ENCODE data around the gene TBC1D5.
"Not testable (repeated sequence)": the region's sequence is repeated elsewhere in the genome, so short reads cannot be mapped to it uniquely, and the experiment has no call there.

The TBC1D5 gene

DNA sequence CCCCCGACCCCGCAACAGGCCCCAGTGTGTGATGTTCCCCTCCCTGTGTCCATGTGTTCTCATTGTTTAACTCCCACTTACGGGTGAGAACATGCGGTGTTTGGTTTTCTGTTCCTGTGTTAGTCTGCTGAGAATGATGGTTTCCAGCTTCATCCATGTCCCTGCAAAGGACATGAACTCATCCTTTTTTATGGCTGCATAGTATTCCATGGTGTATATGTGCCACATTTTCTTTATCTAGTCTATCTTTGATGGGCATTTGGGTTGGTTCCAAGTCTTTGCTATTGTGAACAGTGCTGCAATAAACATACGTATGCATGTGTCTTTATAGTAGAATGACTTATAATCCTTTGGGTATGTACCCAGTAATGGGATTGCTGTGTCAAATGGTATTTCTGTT lies 349.9 kb downstream of the TBC1D5 start:
- not testable (repeated sequence) for DNase-seq

DNA sequence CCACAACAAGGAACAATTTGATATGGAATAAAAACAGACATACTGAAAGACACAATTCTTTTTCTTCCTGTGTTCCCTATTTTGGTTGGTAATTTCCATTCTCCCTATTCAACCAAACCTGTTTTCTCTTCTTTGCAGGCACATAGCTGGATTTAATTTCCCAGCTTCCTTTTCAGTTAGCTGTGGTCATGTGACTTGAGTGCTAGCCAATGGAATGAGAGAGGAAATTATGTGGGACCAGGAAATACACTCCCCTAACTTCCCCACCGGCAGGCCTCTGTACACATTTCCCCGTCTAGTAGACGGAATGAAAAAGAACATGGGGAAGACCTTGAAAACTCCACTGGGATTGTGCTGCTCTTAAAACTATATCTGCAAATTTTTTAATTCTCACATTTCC lies 351.6 kb downstream of the TBC1D5 start:
- DNase-seq = no peak

DNA sequence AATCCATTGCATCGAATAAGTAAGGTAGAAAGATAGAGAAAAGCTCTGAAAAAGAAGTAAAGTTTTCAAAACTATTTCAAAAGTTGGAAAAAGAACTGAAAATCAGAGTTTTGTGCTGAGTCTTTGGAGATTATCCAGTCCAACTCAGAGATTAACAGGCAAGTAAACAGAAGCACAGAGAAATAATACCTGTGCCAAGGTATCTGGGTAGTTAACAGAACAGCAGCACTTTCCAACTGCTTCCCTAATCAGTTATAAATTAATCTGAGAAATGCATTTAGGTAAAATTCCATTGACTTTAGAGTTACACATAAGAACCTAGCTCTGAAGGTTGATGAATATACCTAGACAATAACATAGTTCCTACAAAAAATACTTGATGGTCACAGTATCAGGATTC lies 355.3 kb downstream of the TBC1D5 start:
- DNase-seq = no peak

- DNase-seq = no peak
Measured at GRCh38 chr3:17386432-17386831, 356.0 kb downstream of the TBC1D5 start.

- no peak for DNase-seq
Measured at GRCh38 chr3:17384567-17385296, 357.7 kb downstream of the TBC1D5 start.

DNA sequence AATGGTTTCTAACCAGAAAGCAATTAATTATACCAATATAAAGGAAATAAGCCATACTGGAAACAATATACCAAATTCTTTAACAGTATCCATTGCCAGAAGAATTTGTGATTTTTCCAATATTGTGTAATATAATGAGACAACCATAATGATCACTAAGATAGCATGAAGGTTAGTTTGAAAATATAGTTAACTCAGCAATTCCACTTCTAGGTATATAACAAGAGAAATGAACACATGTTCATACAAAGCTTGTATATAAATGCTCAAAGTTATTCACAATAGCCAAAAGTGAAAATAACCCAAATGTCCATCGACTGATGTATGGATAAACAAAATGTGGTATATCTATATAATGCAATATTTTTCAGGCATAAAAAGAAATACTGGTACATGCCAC lies 369.1 kb downstream of the TBC1D5 start:
- no peak for DNase-seq

DNA sequence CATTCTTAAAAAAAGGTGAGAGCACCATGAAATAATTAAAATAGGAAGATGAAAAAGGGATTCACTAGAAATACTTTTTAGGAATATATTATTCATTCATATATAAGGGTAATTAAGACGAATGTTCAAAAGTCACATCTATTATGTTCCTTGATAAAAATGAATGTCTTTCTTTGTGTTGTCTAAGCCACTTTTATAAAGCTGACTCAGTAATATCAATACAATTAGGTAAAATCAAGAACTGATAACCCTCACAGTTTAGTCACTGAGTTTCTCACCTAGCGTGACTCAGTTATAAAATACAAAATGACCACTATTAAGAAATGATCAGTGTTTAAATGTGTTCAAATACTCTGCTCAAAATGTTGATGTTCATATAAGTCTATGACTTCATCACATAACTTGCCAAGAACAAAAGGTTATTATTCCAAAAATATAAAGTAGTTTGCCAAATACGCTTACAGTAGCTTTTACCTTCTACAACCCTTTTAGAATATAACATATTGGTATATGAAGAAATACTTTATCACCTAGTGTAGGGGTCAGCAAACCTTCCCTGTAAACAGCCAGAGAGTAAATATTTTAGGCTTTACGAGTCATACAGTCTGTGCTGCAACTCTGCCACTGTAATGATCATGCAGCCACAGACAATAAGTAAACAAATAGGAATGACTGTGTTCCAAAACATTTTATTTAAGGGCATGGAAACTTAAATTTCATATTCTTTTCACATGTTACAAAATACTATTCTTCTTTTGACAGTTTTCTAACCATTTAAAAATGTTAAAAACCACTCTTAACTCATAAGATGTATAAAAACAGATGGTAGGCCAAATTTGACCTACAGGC lies 369.8 kb downstream of the TBC1D5 start:
- DNase-seq = no peak

DNA sequence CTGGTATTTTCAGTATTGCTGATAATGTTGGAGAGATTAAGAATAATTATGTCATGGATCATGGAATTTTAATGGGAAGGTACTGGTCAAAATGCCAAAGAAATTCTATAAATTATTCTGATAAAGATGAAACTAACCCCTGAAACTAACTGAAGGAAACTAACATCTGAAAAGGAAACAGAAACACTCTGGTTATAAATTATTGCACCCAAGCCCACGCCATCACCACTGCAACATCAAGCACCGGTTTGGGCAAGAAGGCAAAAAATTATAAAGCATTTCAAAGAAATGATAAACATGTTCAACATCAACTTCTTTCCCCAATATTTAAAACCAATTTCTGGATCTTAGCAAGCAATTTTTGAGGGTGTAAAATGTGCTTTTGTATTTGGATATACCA lies 372.5 kb downstream of the TBC1D5 start:
- no peak for DNase-seq

- DNase-seq = no peak
Measured at GRCh38 chr3:17367171-17367570, 375.3 kb downstream of the TBC1D5 start.

DNA sequence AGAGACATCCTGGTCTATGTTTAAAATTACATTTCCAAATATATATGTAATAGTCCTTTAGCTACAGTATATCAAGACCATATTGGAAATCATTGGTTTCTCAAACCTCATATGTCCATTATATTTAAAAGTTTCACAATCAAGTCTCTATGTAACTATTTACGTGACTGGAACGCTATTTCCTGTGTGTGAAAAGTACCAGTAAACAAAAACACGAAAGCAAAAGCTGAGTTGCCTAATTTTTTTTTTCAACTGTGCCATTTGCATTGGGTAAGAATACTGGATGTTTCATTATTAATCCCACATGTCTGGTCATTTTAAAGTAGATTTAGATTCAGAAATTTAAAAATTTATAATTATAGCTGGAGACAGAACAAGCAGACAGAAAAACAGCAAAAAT lies 381.4 kb downstream of the TBC1D5 start:
- DNase-seq = no peak

GRCh38 chr3:17359911-17360310 lies 382.5 kb downstream of the TBC1D5 start:
- no peak for DNase-seq

GRCh38 chr3:17357035-17357710 lies 385.3 kb downstream of the TBC1D5 start:
- no peak for DNase-seq

- DNase-seq = no peak
Measured at GRCh38 chr3:17356585-17356984, 385.8 kb downstream of the TBC1D5 start.

DNA sequence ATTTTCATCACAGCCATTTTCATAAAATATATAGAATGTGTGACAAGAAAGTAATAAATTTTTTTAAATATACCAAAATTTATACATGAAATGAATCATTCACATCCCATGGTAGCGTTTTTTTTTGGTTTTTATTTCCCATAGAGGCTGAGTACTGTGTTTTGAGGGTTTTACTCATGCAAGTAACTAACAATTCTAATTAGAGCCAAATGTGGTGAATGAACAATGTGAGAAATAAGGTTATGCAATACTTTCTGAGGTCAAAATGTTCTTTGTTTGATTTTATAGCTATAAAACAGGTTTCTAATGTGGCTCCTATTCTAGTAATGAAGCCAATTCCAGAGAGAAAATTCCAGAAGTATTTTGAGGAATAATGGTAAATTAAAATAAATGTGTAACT lies 386.8 kb downstream of the TBC1D5 start:
- no peak for DNase-seq

DNA sequence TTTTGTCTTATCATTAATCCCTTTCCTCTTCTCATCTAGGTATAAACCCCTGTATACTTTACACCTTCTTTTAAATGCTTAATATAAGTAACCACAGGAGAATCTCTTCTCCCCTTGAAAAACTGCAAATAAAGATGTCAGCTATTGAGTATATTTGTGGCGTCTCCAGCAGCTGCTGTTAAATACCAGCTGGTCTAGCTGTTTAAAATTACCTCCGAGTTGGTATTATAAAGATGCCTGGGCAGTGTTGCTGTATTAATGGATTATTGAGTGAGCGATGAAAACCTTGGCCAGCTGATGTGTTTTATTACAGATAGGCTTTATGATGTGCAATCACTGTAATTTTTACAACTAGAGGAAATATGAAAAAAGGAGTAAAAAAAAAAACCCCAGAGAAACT lies 388.1 kb downstream of the TBC1D5 start:
- no peak for DNase-seq

DNA sequence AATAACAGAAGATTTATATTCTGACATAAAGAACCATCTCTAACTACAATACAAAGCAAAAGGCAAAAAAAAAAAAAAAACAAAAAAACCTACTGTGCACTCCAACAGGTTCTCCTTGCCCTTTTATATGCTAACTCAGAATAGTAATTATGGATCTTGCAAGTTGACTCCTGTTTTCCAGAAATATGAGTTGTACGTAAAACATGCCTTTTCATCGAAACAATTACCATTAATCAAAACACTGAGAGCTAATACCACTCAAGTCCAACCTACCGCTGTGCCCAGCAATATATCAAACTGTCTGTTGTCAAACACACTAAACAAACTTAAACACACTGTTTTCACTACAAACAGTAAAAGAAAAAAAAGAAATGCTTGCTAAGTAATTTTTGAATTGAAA lies 389.8 kb downstream of the TBC1D5 start:
- DNase-seq = no peak

GRCh38 chr3:17351193-17351592 lies 391.2 kb downstream of the TBC1D5 start:
- not testable (repeated sequence) for DNase-seq

DNA sequence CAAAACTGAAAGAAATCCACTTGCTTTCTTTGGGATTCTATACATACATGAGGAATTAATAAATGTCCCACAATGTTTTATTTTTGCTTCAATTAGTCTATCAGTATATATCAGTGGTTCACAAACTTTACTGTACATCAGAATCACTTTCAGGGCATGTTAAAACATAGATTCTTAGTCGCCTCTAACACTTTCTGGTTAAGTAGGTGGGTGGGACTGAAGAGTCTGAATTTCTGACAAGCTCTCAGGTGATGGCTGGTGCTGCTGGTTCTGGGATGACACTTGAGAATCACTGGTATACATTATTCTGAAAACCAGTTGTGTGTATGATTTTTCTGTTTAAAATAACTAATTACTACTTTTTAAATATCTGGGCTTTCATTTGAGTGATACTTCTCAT lies 393.3 kb downstream of the TBC1D5 start:
- DNase-seq = no peak

DNA sequence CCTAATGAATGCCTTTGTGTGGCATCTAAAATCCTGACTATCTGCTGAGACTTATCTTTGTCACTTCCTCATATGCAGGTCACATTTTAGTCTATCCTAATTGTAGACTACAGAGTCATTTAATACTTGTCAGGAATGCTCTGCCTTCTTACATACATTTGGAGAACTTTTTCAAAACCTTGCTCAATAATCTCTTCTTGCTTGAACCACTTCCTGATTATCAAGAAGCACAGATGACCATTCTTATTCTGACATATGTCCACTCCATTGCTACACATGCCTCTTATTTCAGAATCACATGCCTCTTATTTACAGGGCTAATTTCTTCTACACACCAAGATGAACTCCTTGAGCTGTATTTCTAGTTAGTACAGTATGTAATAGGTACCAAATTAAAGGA lies 400.3 kb downstream of the TBC1D5 start:
- no peak for DNase-seq

GRCh38 chr3:17340693-17341092 lies 401.7 kb downstream of the TBC1D5 start:
- no peak for DNase-seq

GRCh38 chr3:17340261-17340660 lies 402.2 kb downstream of the TBC1D5 start:
- DNase-seq = no peak

DNA sequence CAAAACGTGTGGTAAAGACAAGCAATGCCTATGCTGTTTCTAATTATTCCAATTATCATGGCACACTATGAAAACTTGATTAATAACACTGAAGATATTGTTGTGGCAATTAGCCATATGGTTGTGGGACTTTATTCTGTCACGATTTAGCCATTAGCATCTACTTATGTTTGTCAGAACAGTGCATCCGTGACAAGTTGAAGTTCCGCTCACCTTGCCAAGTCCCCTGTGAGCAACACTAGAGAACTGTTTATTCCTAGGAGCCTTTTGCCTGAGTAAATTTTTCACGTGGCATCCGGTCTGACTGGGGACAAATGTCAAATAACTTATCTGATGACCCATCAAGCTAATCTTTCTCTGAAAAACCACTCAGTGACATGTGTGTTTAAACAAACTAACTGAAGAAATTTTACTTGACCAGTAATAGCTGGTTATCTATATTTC lies 403.3 kb downstream of the TBC1D5 start:
- no peak for DNase-seq

GRCh38 chr3:17336291-17336690 lies 406.1 kb downstream of the TBC1D5 start:
- no peak for DNase-seq

DNA sequence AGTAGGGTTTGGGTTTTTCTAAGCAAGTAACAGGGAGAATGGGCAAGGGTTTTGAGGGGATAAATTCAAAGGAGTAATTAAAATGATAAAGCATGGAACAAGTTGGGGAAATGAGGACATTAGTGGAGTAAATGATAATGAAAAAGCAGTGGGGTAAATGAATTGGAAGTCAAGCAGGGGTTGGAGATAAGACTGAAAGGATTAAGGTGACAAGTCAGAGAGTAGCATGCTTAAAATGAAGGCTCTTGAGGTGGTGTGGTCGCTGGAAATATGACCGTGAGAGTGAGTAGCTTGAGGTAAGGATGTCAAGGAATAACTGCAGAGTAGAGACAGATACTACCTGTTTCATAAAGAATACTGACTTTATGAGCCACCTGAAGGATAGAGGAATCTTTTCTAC lies 408.5 kb downstream of the TBC1D5 start:
- DNase-seq = no peak

Data from NCI-H1930 (cell line).